K562 treated with DMSO at 1 percent for 24 hours (cell line): ENCODE measurements around the gene ZNF425. TPM values are rescaled to one million over a fixed set of nuclear protein-coding genes. Genes with fewer than 3 reads are reported as not detected.

Experiments used
- total RNA-seq: library from RNA; unstranded; fragments of 300-600 nt; gene quantifications from 2 replicates; pipeline ENCODE4 v1.2.3, GENCODE V29; 2022; ENCODE audit warnings: low read depth; ENCODE audit not compliant: insufficient read depth

The ZNF425 gene, protein sequence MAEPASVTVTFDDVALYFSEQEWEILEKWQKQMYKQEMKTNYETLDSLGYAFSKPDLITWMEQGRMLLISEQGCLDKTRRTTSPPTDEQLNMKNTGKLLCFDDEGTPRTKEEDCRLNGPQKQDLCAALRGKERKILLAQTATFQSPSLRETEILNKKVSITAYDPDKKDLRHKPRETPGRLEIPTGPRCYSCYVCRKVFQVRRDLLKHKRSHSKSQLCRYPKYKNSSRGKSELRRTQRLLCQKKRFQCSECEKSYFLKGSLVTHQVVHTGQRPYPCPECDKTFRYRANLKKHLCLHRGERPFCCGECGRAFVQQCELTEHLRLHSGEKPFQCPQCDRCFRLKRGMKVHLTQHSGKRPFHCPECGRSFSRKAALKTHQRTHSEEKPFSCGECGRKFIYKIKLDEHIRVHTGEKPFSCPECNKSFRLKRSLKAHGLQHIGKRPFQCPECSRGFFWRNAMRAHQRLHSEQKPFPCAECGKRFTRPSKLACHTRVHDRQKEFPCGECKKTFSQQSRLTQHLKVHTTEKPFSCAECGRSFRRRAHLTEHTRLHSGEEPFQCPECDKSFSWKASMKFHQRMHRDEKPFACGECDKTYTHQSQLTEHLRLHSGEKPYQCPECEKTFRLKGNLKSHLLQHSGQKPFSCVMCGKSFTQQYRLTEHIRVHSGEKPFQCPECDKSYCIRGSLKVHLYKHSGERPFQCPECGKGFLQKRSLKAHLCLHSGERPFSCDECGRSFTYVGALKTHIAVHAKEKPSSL
- 2.2 and 2.3 TPM in 2 replicates for total RNA-seq

DNA sequence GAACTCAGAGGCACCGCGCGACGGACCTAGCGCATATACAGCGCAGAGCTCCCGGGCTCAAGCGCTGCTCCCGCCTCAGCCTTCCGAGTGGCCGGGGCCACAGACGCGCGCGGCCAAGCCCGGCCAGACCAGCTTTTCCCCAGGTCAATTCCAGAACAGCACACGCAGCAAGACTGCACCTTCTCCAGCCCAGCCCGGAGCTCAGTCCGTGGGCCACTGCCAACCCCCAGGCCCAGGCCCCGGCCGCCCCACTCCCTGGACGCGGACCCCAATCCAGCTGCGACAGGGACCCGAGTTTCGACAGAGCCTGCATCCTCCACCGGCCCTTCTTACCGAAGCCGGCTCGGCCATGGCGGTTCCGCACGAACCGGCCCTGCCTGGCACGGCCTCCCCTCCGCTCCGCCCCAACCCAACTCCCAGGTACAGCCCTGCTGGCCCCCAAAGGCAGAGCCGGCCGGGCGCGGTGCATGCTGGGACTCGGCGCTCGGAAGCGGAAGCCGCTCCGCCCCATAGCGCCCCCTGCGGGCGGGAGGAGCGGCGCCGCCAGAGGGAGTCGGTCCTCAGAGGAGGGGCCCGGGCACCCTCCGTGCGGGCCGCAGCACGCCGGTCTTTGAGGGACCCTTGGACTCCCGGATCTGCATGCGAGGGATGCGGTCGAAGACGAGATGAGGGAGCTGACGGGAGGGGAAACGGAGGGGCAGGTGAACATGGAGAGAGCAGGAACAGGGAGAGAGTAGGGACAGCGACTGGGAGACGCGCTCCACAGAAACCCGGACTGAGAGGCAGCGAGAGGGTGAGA, at the start of gene ZNF425:
ZNF425 (minus strand) TSS at position 462 of the 799 bp plus-strand sequence; CDS start at position 351, 111 bp downstream.

GRCh38 chr7:149147072-149147751, 21.1 kb upstream of the ZNF425 start, which contains the start of gene ZNF398:
ZNF398 (plus strand) TSS chr7:149147453; CDS start chr7:149147743, 290 bp downstream.

DNA sequence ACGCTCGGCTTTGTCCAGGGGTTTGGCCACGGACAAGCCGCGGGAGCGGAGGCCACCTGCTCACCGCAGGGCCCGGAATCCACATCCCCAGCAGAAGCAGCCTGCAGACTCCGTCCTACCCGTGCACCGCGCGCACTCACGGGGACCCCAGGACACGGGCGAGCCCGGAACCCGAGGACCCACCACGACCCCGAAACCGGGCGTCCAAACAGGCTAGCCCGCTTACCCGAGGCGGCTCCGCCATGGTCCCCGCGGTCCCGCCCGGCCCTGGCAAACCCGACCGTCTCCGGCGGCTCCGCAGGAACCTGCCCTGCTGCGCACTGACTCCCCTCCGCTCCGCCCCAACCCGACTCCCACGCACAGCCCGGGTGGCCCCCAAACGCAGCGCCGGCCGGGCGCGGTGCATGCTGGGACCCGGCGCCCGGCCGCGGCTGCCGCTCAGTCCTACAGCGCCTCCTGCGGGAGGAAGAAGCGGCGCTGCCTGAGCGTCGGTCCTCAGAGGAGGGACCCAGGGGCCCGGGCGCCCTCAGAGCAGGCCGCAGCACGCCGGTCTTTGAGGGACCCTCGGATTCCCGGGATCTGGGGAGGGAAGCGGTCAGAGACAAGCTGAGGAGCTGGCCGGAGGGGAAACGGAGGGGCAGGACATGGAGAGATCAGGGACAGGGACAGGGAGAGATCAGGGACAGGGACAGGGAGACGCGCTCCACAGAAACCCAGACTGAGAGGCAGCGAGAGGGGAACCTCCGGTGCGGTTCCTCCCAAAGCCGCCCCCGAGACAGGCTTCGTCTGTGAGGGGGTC, 35.5 kb downstream of the ZNF425 start, which contains the start of gene ZNF786:
ZNF786 (minus strand) TSS at position 322 of the 799 bp plus-strand sequence; CDS start at position 244, 78 bp downstream.

Other genes starting within 250 kb of the ZNF425 start
- 64.2 and 74.4 TPM in 2 replicates for gene EZH2, start 242.0 kb downstream of the ZNF425 start, total RNA-seq
- 154 and 155 TPM in 2 replicates for gene PDIA4, start 97.8 kb downstream of the ZNF425 start, total RNA-seq
- gene ZNF786, start 35.6 kb downstream of the ZNF425 start, total RNA-seq, result 6.3 and 8.6 TPM in 2 replicates
- gene ZNF398, start 21.1 kb upstream of the ZNF425 start, total RNA-seq, result 14.2 and 14.4 TPM in 2 replicates
- 54.9 and 55.5 TPM in 2 replicates for gene ZNF282, start 69.2 kb upstream of the ZNF425 start, total RNA-seq
- 14.9 and 17.6 TPM in 2 replicates for gene ZNF212, start 113.3 kb upstream of the ZNF425 start, total RNA-seq
- 3.2 and 4.1 TPM in 2 replicates for gene ZNF783, start 135.9 kb upstream of the ZNF425 start, total RNA-seq